ENCODE results near the gene EMC7.
"Not testable (repeated sequence)": the region's sequence is repeated elsewhere in the genome, so short reads cannot be mapped to it uniquely, and the experiment has no call there.

Gene EMC7

GRCh38 chr15:34101366-34102174 is at the start of gene EMC7, which contains the start of gene PGBD4:
Gene EMC7, minus strand, starts transcription at chr15:34101862. Its CDS starts 23 bp downstream, at chr15:34101839.
Gene PGBD4, plus strand, starts transcription at chr15:34102083. Its CDS starts 449 bp downstream, at chr15:34102532.
- DNase-seq, result peak; percentile 99

GRCh38 chr15:34147371-34148140 is 45.9 kb upstream of the EMC7 start:
- no peak for DNase-seq

- no peak for DNase-seq
These were observed 31.8 kb upstream of the EMC7 start for GRCh38 chr15:34133511-34133910.

- no peak for DNase-seq
These were observed 31.2 kb upstream of the EMC7 start for GRCh38 chr15:34132881-34133280.

- no peak for DNase-seq
These were observed 27.2 kb upstream of the EMC7 start for GRCh38 chr15:34128898-34129297.

GRCh38 chr15:34126522-34126921 is 24.9 kb upstream of the EMC7 start:
- no peak for DNase-seq

- DNase-seq, result no peak
These were observed 24.3 kb upstream of the EMC7 start for GRCh38 chr15:34125945-34126344.

GRCh38 chr15:34124651-34125050 is 23.0 kb upstream of the EMC7 start:
- no peak for DNase-seq

- DNase-seq, result no peak
These were observed 21.1 kb upstream of the EMC7 start for GRCh38 chr15:34122771-34123183.

- not testable (repeated sequence) for DNase-seq
These were observed 20.1 kb upstream of the EMC7 start for GRCh38 chr15:34121786-34122185.

- not testable (repeated sequence) for DNase-seq
These were observed 18.8 kb upstream of the EMC7 start for GRCh38 chr15:34120420-34120819.

- no peak for DNase-seq
These were observed 17.6 kb upstream of the EMC7 start for GRCh38 chr15:34119291-34119690.

GRCh38 chr15:34116620-34117019 is 15.0 kb upstream of the EMC7 start:
- no peak for DNase-seq

- no peak for DNase-seq
These were observed 13.1 kb upstream of the EMC7 start for GRCh38 chr15:34114739-34115138.

GRCh38 chr15:34114215-34114614 is 12.6 kb upstream of the EMC7 start:
- no peak for DNase-seq

- DNase-seq, result no peak
These were observed 9.8 kb upstream of the EMC7 start for GRCh38 chr15:34111488-34111887.

GRCh38 chr15:34109797-34110663 is 8.4 kb upstream of the EMC7 start:
- peak; percentile 53 for DNase-seq

GRCh38 chr15:34107315-34107714 is 5.7 kb upstream of the EMC7 start:
- DNase-seq, result no peak

- no peak for DNase-seq
These were observed 4.8 kb upstream of the EMC7 start for GRCh38 chr15:34106423-34106822.

- DNase-seq, result no peak
These were observed 688 bp upstream of the EMC7 start for GRCh38 chr15:34102175-34102925.

- no peak for DNase-seq
These were observed 1.7 kb downstream of the EMC7 start for GRCh38 chr15:34099914-34100313.

- DNase-seq, result no peak
These were observed 15.9 kb downstream of the EMC7 start for GRCh38 chr15:34085746-34086145.

Measured in suppressor macrophage treated with lipopolysaccharide for 4 hours (primary cell).